Measurements from ENCODE around the gene PIGA. TPM values are rescaled to one million over a fixed set of nuclear protein-coding genes. Genes with fewer than 3 reads are reported as not detected.

PIGA gene
- 10 to 100 TPM; 16.4 to 19.7 TPM for total RNA-seq

GRCh38 chrX:15335135-15336022 lies at the start of gene PIGA:
Gene PIGA (minus strand): TSS chrX:15335523. CDS start chrX:15331930, 3,593 bp downstream.
- CTCF ChIA-PET, result no interaction called here
- Mint-ChIP-seq H3K27ac (peak within 1 kb of the TSS; percentile 96), H3K9me3 (no peaks in the 10 kb centered on the region), H3K4me3 (peak within 1 kb of the TSS; percentile 88), H3K36me3 (ENCODE audit: low read depth) (peaks cover 2% of the 10 kb centered on the region), H3K4me1 (peaks cover 21% of the 10 kb centered on the region), H3K27me3 (peaks cover 5% of the 10 kb centered on the region)
- peak; percentile 93 for DNase-seq
- POLR2A ChIA-PET, result no interaction called here

DNA sequence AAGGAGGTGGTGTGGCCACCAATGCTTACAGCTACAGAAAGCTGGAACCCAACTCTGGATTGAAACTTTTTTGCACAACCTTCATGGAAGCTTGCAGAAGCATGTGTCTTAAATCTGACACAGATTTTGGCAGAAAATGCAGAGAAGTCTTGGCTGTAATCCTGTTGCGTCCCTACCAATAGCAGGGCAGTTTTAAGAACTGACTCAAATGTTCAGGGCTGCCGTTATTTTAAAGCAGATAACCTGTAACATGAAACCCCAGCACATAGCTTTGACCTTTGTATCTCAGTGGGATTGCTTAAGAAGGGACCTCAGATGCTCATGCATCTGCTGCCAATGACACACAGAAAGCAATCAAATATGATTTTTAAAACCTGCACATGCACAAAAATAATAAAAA lies 49.0 kb upstream of the PIGA start, which contains the start of gene VEGFD:
Gene VEGFD, minus strand, starts transcription at position 110 of the 400 bp plus-strand sequence. CDS start 467 bp downstream, outside the sequence.
- ChIA-PET POLR2A (no interaction called here), CTCF (no interaction called here)
- Mint-ChIP-seq H3K27ac (no peak within 1 kb of the TSS), H3K4me1 (no peaks in the 10 kb centered on the region), H3K4me3 (no peak within 1 kb of the TSS), H3K27me3 (no peaks in the 10 kb centered on the region), H3K9me3 (no peaks in the 10 kb centered on the region), H3K36me3 (ENCODE audit: low read depth) (no peaks in the 10 kb centered on the region)
- no peak for DNase-seq

- Mint-ChIP-seq H3K4me3 (no peak overlapping the region), H3K27ac (no peak overlapping the region), H3K9me3 (no peaks in the 10 kb centered on the region), H3K4me1 (no peaks in the 10 kb centered on the region), H3K36me3 (ENCODE audit: low read depth) (no peaks in the 10 kb centered on the region), H3K27me3 (no peaks in the 10 kb centered on the region)
- CTCF ChIA-PET, result interaction anchor here (1.2 kb wide), 1 partner anchor 9 kb away, joined by 3 read pairs; no protein-coding TSS in a partner anchor
- no peak for DNase-seq
- POLR2A ChIA-PET, result no interaction called here
These were observed 47.5 kb upstream of the PIGA start for GRCh38 chrX:15382813-15383212.

- Mint-ChIP-seq H3K36me3 (ENCODE audit: low read depth) (no peaks in the 10 kb centered on the region), H3K27ac (no peak overlapping the region), H3K9me3 (no peaks in the 10 kb centered on the region), H3K27me3 (peaks cover 5% of the 10 kb centered on the region), H3K4me3 (no peak overlapping the region), H3K4me1 (no peaks in the 10 kb centered on the region)
- DNase-seq, result no peak
- POLR2A ChIA-PET, result no interaction called here
- CTCF ChIA-PET, result interaction anchor here (0.6 kb wide), 1 partner anchor 462 kb away, joined by 3 read pairs; no protein-coding TSS in a partner anchor
These were observed 41.6 kb upstream of the PIGA start for GRCh38 chrX:15376956-15377355.

- no peaks in the 10 kb centered on the region for H3K4me1 Mint-ChIP-seq
- no peak overlapping the region for H3K27ac Mint-ChIP-seq
- H3K36me3 Mint-ChIP-seq (ENCODE audit: low read depth), result no peaks in the 10 kb centered on the region
- ChIA-PET POLR2A (no interaction called here), CTCF (no interaction called here)
- H3K27me3 Mint-ChIP-seq, result peaks cover 9% of the 10 kb centered on the region
- H3K4me3 Mint-ChIP-seq, result no peak overlapping the region
- DNase-seq, result no peak
- no peaks in the 10 kb centered on the region for H3K9me3 Mint-ChIP-seq
These were observed 38.7 kb upstream of the PIGA start for GRCh38 chrX:15373976-15374375.

DNA sequence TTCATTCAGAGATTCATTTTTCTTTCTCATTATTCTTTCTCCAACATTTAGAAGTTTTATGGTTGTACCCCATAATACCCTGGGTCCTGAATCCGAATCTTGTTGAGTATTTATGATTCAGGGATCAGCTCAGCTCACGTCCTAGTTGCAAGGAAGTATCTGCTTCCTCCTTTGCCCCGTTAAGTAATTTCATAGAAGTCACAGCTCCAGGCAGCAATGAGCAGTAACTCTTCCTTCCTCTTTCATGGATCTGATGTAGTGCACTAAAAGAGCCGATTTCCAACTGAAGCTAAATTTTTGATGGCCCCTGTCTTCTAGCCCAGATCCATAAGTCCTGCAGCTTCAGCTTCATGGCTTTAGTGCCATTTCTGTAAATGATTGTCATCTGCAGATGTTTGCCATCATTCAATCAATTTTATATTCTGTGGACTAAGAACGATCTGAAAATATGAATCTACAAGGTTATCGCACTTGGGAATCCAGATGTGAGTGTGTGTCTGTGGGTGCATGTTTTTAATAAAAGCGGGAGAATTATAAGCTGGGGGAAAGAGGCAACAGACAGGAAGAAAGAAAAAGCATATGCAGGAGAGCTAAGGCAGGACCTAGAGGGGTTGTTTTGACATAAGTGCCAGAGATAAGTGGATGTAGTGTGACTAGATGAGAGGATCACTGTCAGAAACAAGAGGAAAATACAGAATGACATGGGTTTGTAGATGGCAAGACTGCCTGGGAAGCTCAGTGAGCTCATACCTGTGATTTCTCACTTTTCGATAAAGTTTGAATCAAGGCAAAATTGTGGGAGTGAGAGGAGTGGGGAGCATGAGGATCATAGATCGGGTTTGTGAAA lies 31.4 kb upstream of the PIGA start:
- no peak for DNase-seq
- Mint-ChIP-seq H3K4me3 (no peak overlapping the region), H3K36me3 (ENCODE audit: low read depth) (no peaks in the 10 kb centered on the region), H3K4me1 (no peaks in the 10 kb centered on the region), H3K27me3 (peaks cover 13% of the 10 kb centered on the region), H3K9me3 (no peaks in the 10 kb centered on the region), H3K27ac (no peak overlapping the region)
- ChIA-PET CTCF (no interaction called here), POLR2A (no interaction called here)

- H3K9me3 Mint-ChIP-seq, result no peaks in the 10 kb centered on the region
- no peaks in the 10 kb centered on the region for H3K36me3 Mint-ChIP-seq (ENCODE audit: low read depth)
- no peak for DNase-seq
- ChIA-PET POLR2A (no interaction called here), CTCF (no interaction called here)
- no peaks in the 10 kb centered on the region for H3K4me1 Mint-ChIP-seq
- H3K27ac Mint-ChIP-seq, result no peak overlapping the region
- peaks cover 2% of the 10 kb centered on the region for H3K27me3 Mint-ChIP-seq
- no peak overlapping the region for H3K4me3 Mint-ChIP-seq
These were observed 24.4 kb upstream of the PIGA start for GRCh38 chrX:15359701-15360100.

GRCh38 chrX:15358533-15358932 lies 23.2 kb upstream of the PIGA start:
- Mint-ChIP-seq H3K27ac (no peak overlapping the region), H3K4me3 (no peak overlapping the region), H3K4me1 (no peaks in the 10 kb centered on the region), H3K9me3 (no peaks in the 10 kb centered on the region), H3K36me3 (ENCODE audit: low read depth) (no peaks in the 10 kb centered on the region), H3K27me3 (peaks cover 2% of the 10 kb centered on the region)
- no peak for DNase-seq
- ChIA-PET POLR2A (no interaction called here), CTCF (no interaction called here)

- CTCF ChIA-PET, result no interaction called here
- Mint-ChIP-seq H3K9me3 (no peaks in the 10 kb centered on the region), H3K27me3 (peaks cover 2% of the 10 kb centered on the region), H3K27ac (no peak overlapping the region), H3K36me3 (ENCODE audit: low read depth) (no peaks in the 10 kb centered on the region), H3K4me1 (no peaks in the 10 kb centered on the region), H3K4me3 (no peak overlapping the region)
- no peak for DNase-seq
- POLR2A ChIA-PET, result no interaction called here
These were observed 21.1 kb upstream of the PIGA start for GRCh38 chrX:15356444-15356843.

GRCh38 chrX:15350329-15350996 lies 15.1 kb upstream of the PIGA start:
- Mint-ChIP-seq H3K4me1 (no peaks in the 10 kb centered on the region), H3K27ac (no peak overlapping the region), H3K36me3 (ENCODE audit: low read depth) (no peaks in the 10 kb centered on the region), H3K4me3 (no peak overlapping the region), H3K27me3 (no peaks in the 10 kb centered on the region), H3K9me3 (no peaks in the 10 kb centered on the region)
- no peak for DNase-seq
- CTCF ChIA-PET, result interaction anchor here (1.2 kb wide), 1 partner anchor 58 kb away, joined by 3 read pairs; no protein-coding TSS in a partner anchor
- POLR2A ChIA-PET, result no interaction called here

GRCh38 chrX:15349046-15349445 lies 13.7 kb upstream of the PIGA start:
- CTCF ChIA-PET, result interaction anchor here (1.1 to 1.4 kb wide), 4 partner anchors 11 to 137 kb away, joined by 3 to 6 read pairs (median 3); no protein-coding TSS in a partner anchor
- Mint-ChIP-seq H3K27ac (no peak overlapping the region), H3K4me1 (no peaks in the 10 kb centered on the region), H3K9me3 (no peaks in the 10 kb centered on the region), H3K27me3 (peaks cover 2% of the 10 kb centered on the region), H3K4me3 (no peak overlapping the region), H3K36me3 (ENCODE audit: low read depth) (no peaks in the 10 kb centered on the region)
- POLR2A ChIA-PET, result no interaction called here
- peak; percentile 20 for DNase-seq

DNA sequence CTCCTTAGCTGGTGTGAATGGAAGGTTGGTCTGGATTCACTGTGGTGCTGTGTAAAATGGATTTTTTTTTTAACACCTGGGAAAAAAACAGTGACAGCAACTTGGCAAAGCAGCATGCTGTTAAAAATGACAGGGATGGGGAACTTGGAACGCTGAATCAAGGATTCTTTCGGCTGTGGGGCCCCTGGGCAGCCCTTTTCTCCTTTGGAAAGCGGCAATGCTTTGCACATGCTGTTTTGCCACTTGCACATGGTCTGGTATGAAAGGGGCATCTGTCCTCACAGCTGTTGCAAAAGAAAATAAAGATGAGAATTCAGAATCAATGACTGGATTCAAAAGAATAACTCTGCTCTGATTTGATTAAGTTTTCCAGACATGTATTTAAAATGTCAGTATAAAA lies 10.7 kb upstream of the PIGA start:
- no peaks in the 10 kb centered on the region for H3K36me3 Mint-ChIP-seq (ENCODE audit: low read depth)
- no peaks in the 10 kb centered on the region for H3K4me1 Mint-ChIP-seq
- CTCF ChIA-PET, result no interaction called here
- H3K27ac Mint-ChIP-seq, result no peak overlapping the region
- no peak for DNase-seq
- no peak overlapping the region for H3K4me3 Mint-ChIP-seq
- no peaks in the 10 kb centered on the region for H3K9me3 Mint-ChIP-seq
- H3K27me3 Mint-ChIP-seq, result peaks cover 6% of the 10 kb centered on the region
- POLR2A ChIA-PET, result no interaction called here

DNA sequence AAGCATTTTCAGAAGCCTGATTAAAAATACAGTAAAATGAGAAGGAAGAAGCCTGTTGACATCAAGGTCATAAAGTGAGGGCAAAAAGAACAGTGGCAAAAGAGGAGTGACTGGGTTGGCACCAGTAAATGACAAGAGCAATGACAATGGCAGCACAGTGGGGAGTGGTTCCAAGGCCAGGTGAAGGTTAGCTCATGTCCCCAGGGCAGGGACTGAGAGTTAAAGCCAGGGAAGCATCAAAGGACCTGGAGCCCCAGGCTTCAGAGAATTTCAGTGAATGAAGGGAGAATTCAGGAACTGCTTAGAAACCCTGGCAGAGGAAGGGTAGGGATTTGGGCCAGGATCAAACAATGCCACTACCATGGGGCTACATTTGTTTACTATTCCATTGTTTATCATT lies 8.8 kb upstream of the PIGA start:
- Mint-ChIP-seq H3K9me3 (no peaks in the 10 kb centered on the region), H3K4me1 (no peaks in the 10 kb centered on the region), H3K4me3 (no peak overlapping the region), H3K27me3 (peaks cover 9% of the 10 kb centered on the region), H3K27ac (no peak overlapping the region), H3K36me3 (ENCODE audit: low read depth) (no peaks in the 10 kb centered on the region)
- ChIA-PET CTCF (no interaction called here), POLR2A (no interaction called here)
- DNase-seq, result no peak
